HG03469 (cell line): ENCODE measurements around the gene CLIC5.
A peak's percentile ranks its signal among the peaks of the same experiment; 100 is the strongest.
"Not testable (repeated sequence)": the region's sequence is repeated elsewhere in the genome, so short reads cannot be mapped to it uniquely, and the experiment has no call there.

Source experiments
- ATAC-seq: cut with Tn5 transposase; IDR thresholded peaks from one replicate; pipeline ENCODE4 v1.9.1; 2021; ENCODE audit warnings: mild to moderate bottlenecking, moderate library complexity, moderate number of reproducible peaks; ENCODE audit not compliant: unreplicated experiment

The CLIC5 gene

DNA sequence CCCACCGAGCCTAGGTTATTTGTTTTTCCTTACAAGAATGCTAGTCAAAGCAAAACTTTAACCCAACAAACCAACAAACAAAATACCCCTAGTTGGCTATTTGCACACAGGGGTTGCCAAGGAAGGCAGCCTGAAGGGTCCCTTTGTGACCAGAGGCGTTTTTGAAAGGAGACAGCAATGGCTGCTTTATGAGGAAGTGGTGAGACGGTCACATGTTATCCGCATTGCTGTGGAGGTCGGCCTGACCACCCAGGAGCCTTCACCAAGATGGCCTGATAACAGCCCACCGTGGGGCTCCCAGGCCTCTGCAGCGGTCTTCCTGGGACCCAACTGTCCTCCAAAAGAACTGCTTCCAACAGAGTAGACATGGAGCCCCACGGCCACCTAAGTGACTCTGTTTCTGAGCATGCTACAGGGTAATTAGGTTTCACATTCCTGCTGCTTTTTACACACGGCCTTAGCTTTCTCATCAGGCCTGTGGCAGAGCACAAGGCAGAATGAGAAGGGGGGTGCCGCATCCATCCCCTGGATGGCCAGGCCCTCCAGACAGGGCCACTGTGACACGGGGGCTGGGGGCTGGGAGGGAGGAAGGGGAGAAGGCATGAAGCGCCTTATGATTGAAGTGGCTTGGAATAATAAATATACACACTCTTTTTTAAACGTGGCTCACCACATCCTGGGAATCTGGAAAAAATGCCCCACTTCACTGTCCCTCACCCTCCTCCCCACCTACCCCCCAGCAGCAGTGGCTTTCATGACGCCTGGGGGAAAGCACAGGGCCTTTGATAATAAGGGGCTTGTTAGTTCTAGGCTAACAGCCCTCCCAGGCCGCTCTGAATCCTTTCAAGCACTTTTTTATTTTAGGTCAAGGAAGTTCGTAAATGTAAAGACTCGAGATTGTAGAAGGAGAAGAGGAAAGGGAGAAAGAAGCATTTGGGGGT is 86.0 kb downstream of the CLIC5 start:
- ATAC-seq, result no peak

DNA sequence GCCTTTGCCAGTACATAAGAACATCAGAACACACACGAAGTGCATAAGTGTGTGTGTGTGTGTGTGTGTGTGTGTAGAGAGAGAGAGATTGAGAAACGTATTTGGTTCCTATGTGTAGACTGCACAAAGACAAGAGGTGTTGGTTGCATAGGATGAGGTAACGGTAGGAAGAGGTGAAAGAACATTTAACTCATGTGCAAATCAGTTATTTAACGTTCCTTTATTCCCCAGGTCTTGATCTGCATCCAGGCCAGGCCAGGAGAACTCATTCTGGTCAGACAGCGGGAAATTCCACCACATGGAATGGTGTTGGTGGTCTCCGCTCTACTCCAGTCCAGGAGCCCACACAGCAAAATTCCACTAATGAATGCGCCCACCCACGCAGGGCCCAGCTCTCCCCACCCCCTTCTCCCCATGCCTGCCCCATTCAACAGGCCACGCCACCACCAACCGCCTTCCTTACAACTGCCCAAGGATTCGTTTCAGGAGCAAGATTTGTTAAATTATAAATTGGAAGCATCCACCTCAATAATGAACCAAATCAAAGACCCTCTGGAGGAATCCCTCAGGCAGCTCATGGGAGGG is 86.8 kb downstream of the CLIC5 start:
- ATAC-seq, result no peak

DNA sequence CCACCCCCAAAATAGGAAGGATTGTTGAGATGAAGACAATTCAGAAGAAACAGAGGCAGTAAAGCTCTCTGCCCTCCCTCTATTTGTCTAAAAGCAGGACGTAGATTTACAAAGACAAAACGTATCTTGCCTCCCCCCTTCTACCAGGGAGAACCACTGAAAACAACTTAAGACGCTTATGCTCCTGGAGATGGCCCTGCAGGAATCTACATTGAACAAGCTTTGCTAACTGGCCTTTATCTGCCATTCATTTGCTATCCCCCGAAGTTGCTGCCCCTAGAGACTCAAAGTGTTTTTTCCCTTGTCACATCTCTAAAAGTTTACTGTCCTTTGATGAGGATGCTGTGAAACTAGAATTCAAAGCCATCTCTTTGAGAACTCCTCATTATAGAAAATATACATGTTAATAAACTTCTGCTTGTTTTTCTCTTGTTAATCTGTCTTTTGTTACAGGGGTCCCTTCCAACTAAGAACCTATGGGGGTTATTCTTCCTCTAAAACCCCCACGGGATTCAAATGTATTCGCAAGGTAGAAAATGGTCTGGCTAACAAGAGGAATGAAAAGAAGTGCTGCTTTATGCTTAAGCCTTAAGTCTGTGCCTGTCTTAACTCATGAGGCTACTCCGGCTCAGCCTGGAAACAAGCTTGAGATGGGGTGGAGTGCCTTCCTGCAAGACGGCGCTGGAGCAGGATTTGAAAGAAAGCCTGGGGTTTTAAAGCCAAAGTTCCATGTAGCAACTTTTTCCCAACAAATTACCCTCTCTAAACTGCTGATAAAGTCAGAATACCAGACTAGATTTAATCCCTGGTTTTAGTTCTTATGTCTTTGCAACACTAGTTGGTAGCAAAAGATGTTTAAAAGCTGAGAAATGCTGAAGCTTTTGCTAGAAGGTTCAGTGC is 88.0 kb downstream of the CLIC5 start:
- ATAC-seq, result no peak

DNA sequence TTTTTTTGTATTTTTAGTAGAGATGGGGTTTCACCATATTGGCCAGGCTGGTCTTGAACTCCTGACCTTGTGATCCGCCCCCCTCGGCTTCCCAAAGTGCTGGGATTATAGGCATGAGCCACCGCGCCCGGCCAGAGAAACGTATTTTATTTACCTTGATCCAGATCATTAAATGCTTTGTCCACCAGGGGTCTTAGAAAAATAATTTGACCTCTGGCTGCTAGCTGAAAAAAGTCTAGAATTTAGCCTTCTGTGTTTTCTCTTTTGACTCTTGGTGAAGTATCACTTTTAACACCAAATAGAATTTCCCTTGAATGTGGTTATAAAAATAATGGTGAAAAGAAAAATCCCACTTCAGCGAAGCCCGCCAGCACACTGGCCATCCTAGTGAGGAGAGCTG is 89.2 kb downstream of the CLIC5 start:
- not testable (repeated sequence) for ATAC-seq

DNA sequence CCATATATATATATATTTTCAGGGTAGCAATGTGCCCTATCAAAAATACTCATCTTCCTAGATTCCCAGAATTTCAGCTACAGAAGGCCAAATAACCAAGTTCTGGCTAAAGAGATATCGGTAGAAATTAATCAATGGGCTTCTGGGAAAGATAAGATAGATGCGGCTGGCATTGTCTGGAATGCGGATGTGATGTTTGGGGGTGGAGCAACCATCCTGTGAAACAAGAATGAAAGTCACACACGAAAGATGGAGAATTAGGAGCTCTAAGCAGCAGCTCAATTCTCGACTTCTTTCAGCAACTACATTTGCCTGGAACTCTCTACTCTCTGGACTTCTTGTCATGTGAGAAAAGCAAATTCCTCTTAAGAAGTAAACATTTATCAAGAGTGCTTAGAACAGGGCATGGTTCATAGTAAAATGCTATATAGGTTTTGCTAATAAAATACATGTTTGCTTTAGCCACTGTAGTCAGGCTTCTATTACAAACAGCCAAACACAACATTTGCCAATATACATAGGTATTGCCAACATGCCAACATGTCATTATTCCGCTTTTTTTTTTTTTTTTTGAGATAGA is 90.8 kb downstream of the CLIC5 start:
- ATAC-seq, result no peak

DNA sequence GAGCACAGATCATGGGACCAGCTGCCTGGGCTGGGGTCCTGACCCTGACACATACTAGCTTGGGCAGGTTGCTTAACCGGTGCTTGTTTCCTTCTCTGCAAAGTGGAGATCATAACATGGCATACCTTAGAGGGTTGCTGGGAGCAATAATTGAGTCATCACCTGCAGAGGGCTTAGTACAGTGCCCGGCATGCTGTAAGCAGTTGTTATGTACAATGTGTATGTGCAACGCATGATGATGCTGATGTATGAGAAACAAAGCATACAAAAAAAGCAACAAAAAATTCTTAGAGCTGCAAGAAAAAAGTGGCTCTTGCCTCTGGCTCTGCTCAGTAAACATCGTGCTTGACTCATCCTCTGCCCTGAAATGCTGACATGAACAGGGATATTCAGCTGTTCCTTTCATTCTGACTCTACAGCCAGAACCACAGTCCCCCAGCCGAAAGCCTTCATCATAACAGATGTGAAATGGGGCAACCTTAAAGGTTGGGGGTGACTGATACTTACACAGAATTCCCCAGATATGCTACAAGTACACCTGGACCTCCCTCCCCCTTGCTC is 91.7 kb downstream of the CLIC5 start:
- peak; percentile 34 for ATAC-seq

DNA sequence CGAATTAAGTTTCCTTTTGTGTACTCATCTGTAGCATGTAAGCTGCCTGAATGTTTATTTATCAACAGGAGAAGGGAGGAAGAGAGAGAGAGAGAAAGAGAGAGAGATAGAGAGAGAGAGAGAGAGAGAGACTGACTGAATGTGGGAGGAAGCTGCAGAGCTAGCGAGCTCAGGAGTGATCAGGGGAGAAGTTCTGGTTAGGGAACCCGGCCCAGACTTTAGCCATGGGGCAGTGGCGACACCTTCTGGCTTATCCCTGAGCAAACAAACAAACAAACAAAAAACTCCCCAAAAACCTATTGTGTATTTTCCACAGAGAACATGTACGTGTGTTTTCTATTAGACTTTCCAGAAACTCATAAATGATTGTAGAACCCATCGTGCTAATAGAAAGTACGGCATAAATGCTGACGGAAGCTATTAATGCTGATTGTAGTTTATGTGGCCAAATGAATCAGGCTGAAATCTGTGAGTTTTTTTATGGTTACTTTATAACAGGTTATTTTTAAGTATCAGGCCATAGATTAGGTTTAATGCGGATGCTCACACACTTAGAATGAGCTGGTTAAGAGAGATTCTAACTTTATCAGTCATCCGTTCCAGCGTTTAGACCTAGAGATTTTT is 92.8 kb downstream of the CLIC5 start:
- no peak for ATAC-seq

DNA sequence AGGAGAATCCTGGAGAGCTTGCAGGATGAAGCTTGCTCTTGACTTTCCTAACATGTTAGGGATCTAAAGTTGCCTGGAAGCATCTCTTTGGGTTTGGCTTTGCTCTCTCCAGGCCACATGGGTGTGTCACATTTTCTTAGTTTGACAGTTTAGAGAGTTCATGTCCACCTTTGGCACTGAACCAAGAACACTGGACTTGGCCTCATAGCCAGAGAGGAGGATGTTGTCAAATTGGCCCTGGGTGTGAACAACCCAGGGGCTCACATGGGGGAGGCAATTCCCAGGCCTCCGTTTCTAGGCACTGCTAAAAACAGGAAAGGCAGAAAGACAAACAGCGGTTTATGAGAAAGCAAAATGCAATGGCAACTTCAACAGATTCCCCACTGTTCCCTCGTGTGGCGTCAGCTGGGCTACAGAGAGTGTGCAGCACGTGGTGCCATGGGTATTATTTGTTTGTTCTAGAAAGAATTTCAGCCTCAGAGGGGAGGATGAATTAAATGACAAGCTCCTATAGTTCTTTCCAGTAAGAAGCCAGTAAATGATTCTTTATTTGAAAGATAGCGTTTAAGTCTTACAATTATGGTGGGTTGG is 93.9 kb downstream of the CLIC5 start:
- ATAC-seq, result no peak

DNA sequence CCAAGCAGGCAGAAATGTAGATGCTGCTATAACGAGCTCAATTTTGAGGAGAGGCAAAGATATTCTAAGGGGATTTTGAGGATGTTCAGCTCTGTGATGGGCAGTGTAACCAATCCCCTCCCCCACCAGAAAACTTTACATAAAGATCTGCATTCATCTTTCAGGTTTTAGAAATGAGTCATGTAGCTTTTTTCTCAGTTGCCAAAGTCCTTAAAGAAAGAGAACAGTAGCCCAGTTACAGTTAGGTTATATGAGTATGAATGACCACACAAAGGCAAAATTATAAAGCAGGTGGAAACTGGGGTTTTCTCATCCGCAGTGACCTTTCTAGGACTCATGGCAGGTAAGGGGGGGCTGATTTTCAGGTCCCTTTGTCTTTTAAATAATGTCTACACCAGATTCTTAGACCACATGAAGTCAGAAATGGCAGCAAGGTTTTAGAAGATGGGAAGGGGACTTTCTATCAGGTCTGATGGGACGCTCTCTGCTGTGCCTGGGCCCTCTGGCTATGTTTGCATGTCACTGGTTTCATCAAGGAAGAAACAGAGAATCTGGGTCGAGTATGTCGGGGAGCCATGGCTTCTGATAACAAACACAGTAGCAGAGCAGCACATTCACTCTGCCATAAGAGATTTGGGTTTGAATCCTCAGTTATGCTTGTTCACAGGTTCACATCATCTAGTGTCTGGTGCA is 94.7 kb downstream of the CLIC5 start:
- peak; percentile 33 for ATAC-seq

DNA sequence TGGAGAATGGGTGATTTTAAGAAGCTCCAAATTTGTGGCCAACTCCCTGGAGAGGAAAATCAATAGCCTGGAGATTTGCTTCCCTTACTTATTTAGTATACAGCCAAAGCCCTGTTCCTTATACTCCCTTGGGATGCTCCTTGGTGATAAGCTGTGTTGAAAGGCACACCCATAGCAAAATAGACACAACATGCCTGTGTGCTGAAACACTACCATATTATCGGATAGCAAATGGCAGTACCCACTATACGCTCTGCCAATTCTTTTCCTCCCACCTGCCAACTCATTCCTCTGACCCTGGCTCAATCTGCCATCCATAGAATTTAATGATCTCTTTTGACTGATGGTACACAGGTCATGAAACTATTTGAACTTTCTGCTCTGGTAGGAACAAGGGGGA is 98.2 kb downstream of the CLIC5 start:
- ATAC-seq, result no peak

DNA sequence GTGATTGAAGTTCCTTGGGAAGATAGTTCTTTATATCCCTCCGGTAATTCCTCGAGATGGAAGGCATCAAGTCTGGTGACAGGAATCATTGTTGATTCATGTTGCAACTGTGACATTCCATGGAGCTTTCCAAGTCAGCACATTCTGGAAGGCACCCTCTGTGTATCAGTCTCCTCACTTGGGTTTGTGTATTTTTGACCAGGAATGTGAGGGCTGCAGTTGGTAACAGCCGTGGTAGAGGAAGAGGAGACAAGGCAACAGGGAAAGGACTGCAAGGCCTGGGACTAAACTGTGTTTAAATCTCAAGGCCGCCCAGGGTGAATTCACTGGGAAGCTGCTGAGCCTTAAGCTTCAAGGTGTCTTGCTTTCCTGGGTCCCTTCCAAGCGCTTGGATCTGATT is 99.0 kb downstream of the CLIC5 start:
- no peak for ATAC-seq

DNA sequence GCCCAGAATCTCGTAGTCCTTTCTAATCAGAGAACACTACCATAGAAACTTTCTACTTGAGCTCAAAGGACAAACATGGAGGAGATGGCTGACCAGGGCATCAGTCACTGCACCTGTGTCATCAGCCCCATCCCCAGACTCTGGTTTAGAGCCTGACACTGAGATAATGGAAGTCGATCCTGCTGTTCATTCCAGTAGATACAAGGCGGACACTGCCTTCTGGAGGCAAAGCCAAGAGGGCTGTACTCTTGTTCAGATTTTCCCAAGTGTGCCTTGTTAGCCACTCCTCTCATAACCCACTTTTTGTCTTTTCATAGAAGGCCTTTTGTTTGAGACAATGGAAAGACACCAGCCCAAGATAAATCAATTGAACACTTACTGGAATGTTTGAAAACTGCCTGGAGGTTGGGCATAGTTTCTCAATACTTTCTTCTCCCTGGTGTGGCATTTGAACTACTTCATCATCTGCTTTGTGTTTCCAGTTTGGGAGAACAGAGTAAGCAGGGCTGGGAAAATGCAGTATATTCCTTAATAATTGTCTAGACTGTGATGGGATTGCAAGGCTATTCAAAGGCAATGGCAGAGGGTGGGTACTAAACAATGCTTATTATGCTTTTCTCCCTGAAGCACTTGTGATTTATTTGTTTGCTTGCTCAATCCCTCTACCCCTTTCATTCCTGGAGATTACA is 99.7 kb downstream of the CLIC5 start:
- ATAC-seq, result no peak

DNA sequence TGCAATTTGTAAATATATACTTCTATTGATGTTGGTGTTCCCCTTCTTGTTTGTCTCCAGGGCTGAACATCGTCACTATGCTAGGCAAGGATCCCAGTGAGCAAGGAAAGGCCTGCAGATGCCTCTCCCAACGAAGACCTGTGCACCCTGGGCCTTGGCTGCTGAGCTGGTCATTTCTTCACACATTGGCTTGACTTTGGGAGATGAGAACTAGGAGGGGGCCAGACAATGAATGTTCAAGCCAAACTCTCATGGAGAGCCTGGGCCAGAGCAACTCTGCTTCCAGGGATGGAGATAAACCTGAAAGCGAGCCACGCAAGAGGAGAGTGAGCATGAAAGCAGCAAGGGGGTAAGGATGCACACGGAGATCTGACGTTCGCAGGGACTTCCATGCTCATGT is 104.0 kb downstream of the CLIC5 start:
- no peak for ATAC-seq

DNA sequence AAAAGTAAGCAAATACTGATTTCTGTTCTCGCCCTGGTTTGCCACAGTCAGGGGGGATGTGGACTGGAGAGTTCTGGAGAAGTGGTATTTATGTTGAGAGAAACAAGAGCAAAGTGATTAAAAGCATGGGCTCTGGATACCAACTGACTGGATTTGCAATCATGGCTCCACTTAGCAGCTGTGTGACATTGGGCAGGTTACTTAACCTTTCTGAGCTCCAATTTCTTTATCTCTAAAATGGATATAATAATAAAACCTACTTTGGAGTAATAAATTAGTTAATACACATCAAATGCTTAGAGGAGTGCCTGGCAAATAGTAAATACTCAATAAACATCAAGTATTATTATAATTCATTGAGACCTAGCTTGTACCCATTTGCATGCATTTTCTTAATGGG is 111.7 kb downstream of the CLIC5 start:
- no peak for ATAC-seq

DNA sequence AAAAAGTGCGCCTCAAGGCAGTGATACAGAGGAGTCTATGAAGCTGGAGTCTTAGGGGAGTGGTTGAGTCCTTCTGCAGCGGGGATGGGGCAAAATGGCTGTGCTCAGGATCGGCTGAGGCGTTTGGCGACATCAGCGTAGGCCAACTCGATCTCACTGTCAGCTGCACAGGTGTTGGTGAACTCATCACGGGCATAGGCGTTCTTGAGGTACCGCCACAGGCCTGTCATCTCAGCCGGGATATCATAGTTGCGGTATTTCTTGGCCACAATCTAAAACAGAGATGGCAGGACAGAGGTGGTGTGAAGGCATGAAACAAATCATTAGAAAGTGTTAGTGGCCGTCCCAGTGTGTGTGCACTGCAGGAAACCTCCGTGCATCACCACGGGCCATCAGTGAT is 112.7 kb downstream of the CLIC5 start:
- ATAC-seq, result no peak

DNA sequence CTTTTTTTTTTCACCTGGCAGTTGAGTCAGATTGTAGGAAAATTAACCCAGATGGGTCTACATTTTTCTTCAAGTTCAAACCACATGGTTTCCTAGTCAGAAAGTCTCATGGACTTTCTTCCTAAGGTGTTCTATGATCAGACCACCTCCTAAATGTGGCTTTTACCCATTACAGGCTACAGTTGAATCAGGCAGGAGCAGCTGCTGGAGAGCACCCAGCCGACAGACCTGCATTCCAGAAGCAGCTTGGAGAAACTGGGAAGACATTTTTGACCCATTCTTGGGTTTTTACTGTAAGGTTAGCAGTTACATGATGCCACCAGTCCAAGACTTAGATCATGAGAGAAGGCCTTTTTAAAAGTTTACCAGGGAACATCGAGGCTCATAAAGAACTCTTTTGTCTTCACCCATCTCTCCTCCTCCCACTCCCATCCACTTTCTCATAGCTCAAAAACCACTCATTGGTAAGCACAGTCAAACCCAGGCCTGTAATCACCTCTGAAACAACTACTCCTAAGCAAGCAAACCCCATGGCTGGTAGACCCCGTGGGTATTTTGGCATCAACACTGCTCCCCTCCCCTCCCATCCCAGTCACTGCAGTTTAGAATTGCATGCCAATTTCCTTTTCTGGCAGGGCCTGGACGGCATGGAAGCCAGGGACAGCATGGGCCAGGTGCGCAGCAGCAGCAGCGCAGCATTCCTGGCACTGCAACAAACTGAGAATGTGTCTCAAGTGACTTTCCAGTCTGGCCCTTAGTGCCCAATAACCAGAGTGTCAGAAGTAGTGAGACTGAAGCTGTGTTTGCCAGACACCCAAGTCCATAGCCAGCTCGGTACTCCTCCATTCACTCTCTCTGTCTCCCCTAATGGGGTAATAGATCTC is 113.7 kb downstream of the CLIC5 start:
- no peak for ATAC-seq

DNA sequence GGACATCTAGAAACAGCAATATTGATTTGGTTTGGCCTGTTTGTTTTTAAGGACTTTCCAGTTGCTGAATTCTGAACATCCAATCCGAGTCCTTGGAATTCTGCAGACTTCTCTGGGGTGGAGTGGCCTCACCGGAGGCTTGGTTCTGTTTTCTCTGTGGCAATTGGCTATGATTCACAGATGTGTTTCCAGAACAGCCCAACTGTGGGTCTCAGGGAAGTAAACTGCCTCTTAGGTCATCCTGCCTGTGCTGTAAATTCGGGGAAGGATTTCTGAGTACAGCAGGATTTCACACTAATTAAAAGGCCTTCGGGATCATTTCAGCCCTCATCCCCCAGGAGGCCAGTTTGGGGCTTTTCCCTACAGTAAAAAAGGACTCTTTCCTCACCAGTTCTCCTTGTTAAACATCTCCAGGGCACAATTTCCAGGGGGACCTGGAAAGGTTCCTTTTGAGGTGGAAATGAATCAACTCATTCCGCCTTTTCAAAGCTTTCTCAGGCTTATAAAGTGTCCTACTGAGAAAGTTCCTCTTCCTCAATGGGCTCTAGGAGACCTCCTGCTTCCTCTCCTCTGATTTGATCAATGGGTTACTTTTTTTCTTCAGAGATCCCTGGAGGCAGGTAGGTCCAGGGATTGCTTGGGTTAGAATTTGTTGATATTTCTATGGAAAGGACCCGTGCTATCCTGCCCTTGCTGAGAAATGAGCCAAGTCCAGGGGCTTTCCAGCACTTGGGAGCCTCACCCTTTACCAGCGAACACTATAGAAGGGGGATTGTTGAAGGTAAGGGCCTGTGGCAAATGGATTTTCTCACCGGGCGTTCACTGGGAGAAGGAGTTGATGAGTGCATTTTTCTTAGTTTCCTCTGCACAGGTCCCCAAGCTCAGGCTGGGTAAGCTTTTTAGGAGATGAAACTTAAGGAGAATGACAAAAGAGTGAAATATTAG is 114.6 kb downstream of the CLIC5 start:
- no peak for ATAC-seq
